Measurements from ENCODE around the gene GTF3C6. TPM values are rescaled to one million over a fixed set of nuclear protein-coding genes. Genes with fewer than 3 reads are reported as not detected.
A peak's percentile ranks its signal among the peaks of the same experiment; 100 is the strongest.

Gene GTF3C6, protein sequence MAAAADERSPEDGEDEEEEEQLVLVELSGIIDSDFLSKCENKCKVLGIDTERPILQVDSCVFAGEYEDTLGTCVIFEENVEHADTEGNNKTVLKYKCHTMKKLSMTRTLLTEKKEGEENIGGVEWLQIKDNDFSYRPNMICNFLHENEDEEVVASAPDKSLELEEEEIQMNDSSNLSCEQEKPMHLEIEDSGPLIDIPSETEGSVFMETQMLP
- total RNA-seq = 25.5 TPM

DNA sequence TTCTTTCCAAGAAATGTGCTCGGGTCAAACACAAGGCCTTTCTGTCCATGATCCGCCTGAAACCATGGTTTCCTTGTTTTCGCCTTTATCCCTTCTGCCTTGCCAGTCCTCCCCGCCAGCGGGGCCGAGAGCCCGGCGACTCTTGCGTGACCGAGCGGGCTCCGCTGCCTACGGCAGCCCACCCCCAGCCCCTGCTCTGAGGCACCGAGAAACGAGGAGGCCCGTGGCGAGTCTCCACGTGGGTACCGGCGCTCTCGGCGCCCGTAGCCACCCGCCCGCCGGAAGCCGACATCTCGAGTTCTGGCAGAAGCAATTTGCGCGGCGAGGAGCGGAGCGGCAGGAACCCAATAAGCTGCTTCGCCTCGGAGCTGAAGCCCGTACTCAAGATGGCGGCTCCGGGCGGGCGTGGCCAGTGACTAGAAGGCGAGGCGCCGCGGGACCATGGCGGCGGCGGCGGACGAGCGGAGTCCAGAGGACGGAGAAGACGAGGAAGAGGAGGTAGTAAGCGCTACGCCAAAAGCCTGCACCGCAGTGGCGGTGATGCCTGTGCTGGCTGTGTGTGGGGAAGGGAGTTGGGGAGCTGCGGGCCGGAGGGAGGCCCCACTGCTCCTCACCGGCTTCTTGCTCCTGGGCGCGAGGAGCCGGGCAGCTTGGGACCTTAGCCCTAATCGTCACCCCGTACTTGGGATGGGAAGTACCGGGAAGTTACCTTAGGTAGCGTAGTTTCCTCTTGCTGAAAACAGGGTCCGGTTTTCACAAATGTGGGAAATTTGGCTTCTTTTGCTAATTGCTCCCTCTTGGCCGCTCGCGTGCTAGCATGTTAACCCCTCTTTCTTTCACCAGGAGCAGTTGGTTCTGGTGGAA is at the start of gene GTF3C6:
Gene GTF3C6, plus strand, starts transcription at position 378 of the 864 bp plus-strand sequence. Its CDS starts 64 bp downstream, at position 442.
- H3K4me1 ChIP-seq = peaks cover 20% of the 10 kb centered on the region
- peaks cover 0 to 30% of the 10 kb centered on the region in 2 donors for H3K36me3 ChIP-seq
- TF ChIP-seq POLR2A (IDR thresholded peaks at IDR 0.05) = peak in 1 of 2 donors; percentile 52
- TF ChIP-seq, protein P1, sequence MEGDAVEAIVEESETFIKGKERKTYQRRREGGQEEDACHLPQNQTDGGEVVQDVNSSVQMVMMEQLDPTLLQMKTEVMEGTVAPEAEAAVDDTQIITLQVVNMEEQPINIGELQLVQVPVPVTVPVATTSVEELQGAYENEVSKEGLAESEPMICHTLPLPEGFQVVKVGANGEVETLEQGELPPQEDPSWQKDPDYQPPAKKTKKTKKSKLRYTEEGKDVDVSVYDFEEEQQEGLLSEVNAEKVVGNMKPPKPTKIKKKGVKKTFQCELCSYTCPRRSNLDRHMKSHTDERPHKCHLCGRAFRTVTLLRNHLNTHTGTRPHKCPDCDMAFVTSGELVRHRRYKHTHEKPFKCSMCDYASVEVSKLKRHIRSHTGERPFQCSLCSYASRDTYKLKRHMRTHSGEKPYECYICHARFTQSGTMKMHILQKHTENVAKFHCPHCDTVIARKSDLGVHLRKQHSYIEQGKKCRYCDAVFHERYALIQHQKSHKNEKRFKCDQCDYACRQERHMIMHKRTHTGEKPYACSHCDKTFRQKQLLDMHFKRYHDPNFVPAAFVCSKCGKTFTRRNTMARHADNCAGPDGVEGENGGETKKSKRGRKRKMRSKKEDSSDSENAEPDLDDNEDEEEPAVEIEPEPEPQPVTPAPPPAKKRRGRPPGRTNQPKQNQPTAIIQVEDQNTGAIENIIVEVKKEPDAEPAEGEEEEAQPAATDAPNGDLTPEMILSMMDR (IDR thresholded peaks at IDR 0.05) = no peak
- TF ChIP-seq POLR2AphosphoS5 (IDR thresholded peaks at IDR 0.05; ENCODE audit: insufficient read depth in 1 of 2, low read depth in 1 of 2) = peak; percentile 73 to 87
- peak within 1 kb of the TSS; percentile 74 to 84 for H3K4me3 ChIP-seq
- intact Hi-C loops (cut with DNase I) = loop anchor here (10.0 kb wide), 2 partner anchors 274 to 424 kb away; no protein-coding TSS in a partner anchor
- H3K27me3 ChIP-seq = no peaks in the 10 kb centered on the region
- H3K9me3 ChIP-seq = no peaks in the 10 kb centered on the region
- peak within 1 kb of the TSS; percentile 86 for H3K27ac ChIP-seq
- peak in 1 of 2 donors; percentile 89 for DNase-seq (ENCODE audit: extremely low spot score in 2 of 2)

DNA sequence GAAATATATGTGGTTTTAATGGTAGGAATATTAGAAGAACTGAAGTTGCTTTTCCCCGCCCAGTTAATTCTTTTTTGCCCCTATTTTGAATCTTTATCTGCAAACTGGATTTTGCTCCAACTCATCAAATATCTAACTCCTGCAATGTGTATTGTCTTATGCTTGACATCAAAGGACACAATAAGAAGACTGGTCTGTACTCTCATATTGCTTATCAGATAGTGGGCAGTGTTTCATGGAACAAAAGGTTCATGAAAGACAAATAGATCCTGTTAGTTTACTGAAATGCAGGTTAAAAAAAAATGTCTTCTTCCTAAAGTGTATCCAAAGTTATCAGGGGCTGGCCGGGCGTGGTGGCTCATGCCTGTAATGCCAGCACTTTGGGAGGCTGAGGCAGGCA is 27.7 kb upstream of the GTF3C6 start:
- Histone ChIP-seq H3K4me1 (no peaks in the 10 kb centered on the region), H3K27me3 (no peaks in the 10 kb centered on the region), H3K4me3 (no peak overlapping the region), H3K27ac (no peak overlapping the region), H3K36me3 (no peaks in the 10 kb centered on the region), H3K9me3 (no peaks in the 10 kb centered on the region)
- no peak for DNase-seq (ENCODE audit: extremely low spot score in 2 of 2)
- intact Hi-C loops (cut with DNase I) = no loop called here
- no peak for TF ChIP-seq POLR2A (IDR thresholded peaks at IDR 0.05)
- TF ChIP-seq, protein P1 (IDR thresholded peaks at IDR 0.05) = no peak
- no peak for TF ChIP-seq POLR2AphosphoS5 (IDR thresholded peaks at IDR 0.05; ENCODE audit: insufficient read depth in 1 of 2, low read depth in 1 of 2)

DNA sequence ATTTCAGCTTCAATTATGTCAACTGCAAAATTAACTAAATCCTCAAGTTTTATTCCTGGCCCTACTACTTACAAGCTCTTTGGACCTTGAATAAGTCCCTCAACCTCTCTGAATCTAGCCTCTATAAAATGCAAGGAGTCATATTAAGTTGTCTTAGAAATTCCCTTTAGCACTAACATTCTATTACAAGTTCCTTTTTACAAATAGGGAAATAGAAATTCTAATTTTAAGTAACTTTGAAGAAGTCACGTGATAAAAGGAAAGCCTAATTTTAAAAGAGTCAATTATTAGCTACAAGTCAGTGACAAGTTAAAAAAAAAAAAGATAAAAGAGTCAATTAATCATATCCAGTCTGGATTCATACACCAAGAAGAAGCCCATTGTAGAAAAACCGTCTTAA is 24.6 kb upstream of the GTF3C6 start:
- no peaks in the 10 kb centered on the region for H3K4me1 ChIP-seq
- no peaks in the 10 kb centered on the region for H3K9me3 ChIP-seq
- no peaks in the 10 kb centered on the region for H3K27me3 ChIP-seq
- no peak for TF ChIP-seq POLR2A (IDR thresholded peaks at IDR 0.05)
- no peak for TF ChIP-seq POLR2AphosphoS5 (IDR thresholded peaks at IDR 0.05; ENCODE audit: insufficient read depth in 1 of 2, low read depth in 1 of 2)
- TF ChIP-seq, protein P1 (IDR thresholded peaks at IDR 0.05) = no peak
- H3K27ac ChIP-seq = no peak overlapping the region
- intact Hi-C loops (cut with DNase I) = no loop called here
- H3K36me3 ChIP-seq = no peaks in the 10 kb centered on the region
- H3K4me3 ChIP-seq = no peak overlapping the region
- no peak for DNase-seq (ENCODE audit: extremely low spot score in 2 of 2)

DNA sequence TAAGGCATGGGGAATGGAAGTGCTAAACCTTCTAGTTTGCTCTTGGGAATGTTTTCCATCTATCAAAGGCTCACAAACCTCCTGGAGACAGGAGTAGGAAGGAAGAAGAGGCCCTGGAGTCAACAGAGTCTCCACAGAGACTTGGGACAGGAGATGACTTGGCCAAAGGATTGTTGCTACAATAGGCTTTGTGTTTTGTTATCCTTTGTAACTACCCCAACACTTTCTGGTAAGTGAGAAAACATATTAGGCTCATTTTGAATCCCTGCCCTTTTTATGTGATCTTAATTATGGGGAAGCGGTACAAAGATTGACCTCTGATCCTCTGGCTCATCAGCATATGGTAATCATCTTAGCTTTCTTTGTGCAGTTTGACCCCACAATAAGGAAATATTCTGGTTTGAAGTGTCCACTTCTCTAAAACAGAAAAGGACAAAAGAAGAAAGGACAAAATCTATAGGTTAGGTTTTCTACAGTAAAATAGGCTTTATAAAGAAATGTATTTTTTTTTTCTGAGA is 24.1 kb upstream of the GTF3C6 start:
- no peak overlapping the region for H3K4me3 ChIP-seq
- H3K27ac ChIP-seq = no peak overlapping the region
- intact Hi-C loops (cut with DNase I) = no loop called here
- H3K4me1 ChIP-seq = no peaks in the 10 kb centered on the region
- DNase-seq (ENCODE audit: extremely low spot score in 2 of 2) = no peak
- no peaks in the 10 kb centered on the region for H3K36me3 ChIP-seq
- TF ChIP-seq POLR2AphosphoS5 (IDR thresholded peaks at IDR 0.05; ENCODE audit: insufficient read depth in 1 of 2, low read depth in 1 of 2) = no peak
- TF ChIP-seq, protein P1 (IDR thresholded peaks at IDR 0.05) = no peak
- H3K9me3 ChIP-seq = no peaks in the 10 kb centered on the region
- no peaks in the 10 kb centered on the region for H3K27me3 ChIP-seq
